CD4-positive, alpha-beta T cell (primary cell): ENCODE measurements around the gene DNAJC15. TPM values are rescaled to one million over a fixed set of nuclear protein-coding genes. Genes with fewer than 3 reads are reported as not detected.

Source experiments
- ATAC-seq: fragments of 200-7000 bp; cut with Tn5 transposase; one replicate; pipeline ENCODE4 v1.10.0; 2022; ENCODE audit warnings: mild to moderate bottlenecking; ENCODE audit not compliant: poor library complexity
- CTCF ChIA-PET: fragments of 350-600 bp; sonication (Branson Sonifier 250); formaldehyde crosslinking; loops from one replicate; lab custom pipeline; 2021; ENCODE audit warnings: antibody characterized with exemption, inconsistent platforms; lab: Charles Lee
- POLR2A ChIA-PET: fragments of 350-600 bp; sonication (Branson Sonifier 250); formaldehyde crosslinking; loops from one replicate; lab custom pipeline; 2021; ENCODE audit warnings: antibody characterized with exemption, inconsistent platforms; lab: Charles Lee
- DNase-seq, 14 experiments: peaks; one replicate each; pipeline ENCODE4 v3.0.0-alpha.2; 2013 to 2020; ENCODE audit warnings: mixed read lengths in 2 of 14
- H3K27ac ChIP-seq, 2 donors: one replicate each; pipeline versions ENCODE4 v1.5.1 to v1.7.0; 2013; ENCODE audit warnings: low read length in 2 of 2, low read depth in 1 of 2, mild to moderate bottlenecking in 1 of 2
- H3K27me3 ChIP-seq, 2 experiments: 1 replicate in 1 of 2; 2 replicates in 1 of 2; pipeline versions ENCODE4 v1.6.1 to v1.7.0; 2013; ENCODE audit warnings: low read length in 2 of 2, control low read depth in 1 of 2, mild to moderate bottlenecking in 1 of 2, moderate library complexity in 1 of 2; ENCODE audit not compliant: insufficient read depth in 2 of 2, control insufficient read depth in 1 of 2
- H3K36me3 ChIP-seq: one replicate; pipeline ENCODE4 v1.6.1; 2013; ENCODE audit warnings: low read length, control low read depth; ENCODE audit not compliant: insufficient read depth
- H3K4me1 ChIP-seq: one replicate; pipeline ENCODE4 v1.6.1; 2013; ENCODE audit warnings: low read length, control low read depth; ENCODE audit not compliant: insufficient read depth
- H3K4me3 ChIP-seq: one replicate; pipeline ENCODE4 v1.5.1; 2013; ENCODE audit warnings: mild to moderate bottlenecking, low read length, moderate library complexity
- H3K9me3 ChIP-seq, 2 experiments: 1 replicate in 1 of 2; 2 replicates in 1 of 2; pipeline versions ENCODE4 v1.6.1 to v1.7.0; 2013; ENCODE audit warnings: low read length in 2 of 2, mild to moderate bottlenecking in 2 of 2, control low read depth in 1 of 2, moderate library complexity in 1 of 2; ENCODE audit not compliant: control insufficient read depth in 1 of 2, insufficient read depth in 1 of 2
- H3K27ac Mint-ChIP-seq: one replicate; pipeline ENCODE4 v1.8.0; 2020; ENCODE audit warnings: mixed read lengths
- H3K27me3 Mint-ChIP-seq: one replicate; pipeline ENCODE4 v1.8.0; 2021; ENCODE audit warnings: mixed read lengths
- H3K36me3 Mint-ChIP-seq: one replicate; pipeline ENCODE4 v1.8.0; 2021; ENCODE audit warnings: low read depth, mixed read lengths
- H3K4me1 Mint-ChIP-seq: one replicate; pipeline ENCODE4 v1.8.0; 2021; ENCODE audit warnings: low read depth, mixed read lengths
- H3K4me3 Mint-ChIP-seq: one replicate; pipeline ENCODE4 v1.8.0; 2020; ENCODE audit warnings: mild to moderate bottlenecking, mixed read lengths
- H3K9me3 Mint-ChIP-seq: one replicate; pipeline ENCODE4 v1.8.0; 2020; ENCODE audit warnings: mixed read lengths
- intact Hi-C, 2 experiments: fragments of 100-400 bp; cut with DNase I in 1 of 2; cut with micrococcal nuclease in 1 of 2; formaldehyde crosslinking; loops; one replicate each; pipeline versions ENCODE4 v1.15.1 to v1.9.0; 2023 to 2025; cut with DNase I, micrococcal nuclease
- total RNA-seq, 174 experiments: library from RNA in 2 of 174; stranded (reverse) in 2 of 174; gene quantifications; one replicate each; pipeline ENCODE4 v1.2.3 and lab custom pipeline; 2021 to 2026
- TF ChIP-seq, protein P1 (sequence below): fragments of 200-600 bp; IDR thresholded peaks from one replicate; pipeline ENCODE4 v1.8.0; 2022; ENCODE audit warnings: antibody characterized with exemption, mild to moderate bottlenecking

Gene DNAJC15
- total RNA-seq, 2 experiments from 2014 or later, result 6.8 to 7.6 TPM

DNA sequence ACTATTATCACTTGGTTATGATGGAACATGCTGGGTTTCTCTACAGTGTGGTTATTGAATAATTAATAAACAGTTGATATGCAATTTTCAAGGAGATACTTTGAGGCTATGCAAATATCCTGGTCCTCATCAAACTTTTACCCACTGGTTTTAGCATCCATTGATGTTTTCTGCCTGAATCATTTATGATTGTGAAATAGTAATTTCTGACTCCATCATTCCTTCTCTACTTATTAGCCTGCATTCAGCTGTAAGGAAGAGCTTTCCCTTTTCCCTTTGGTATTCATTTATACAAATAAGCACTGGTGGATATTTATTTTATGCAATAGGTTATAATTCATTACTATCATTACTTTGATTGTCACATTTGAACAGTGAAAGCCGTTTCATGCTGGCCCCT, 13.9 kb upstream of the DNAJC15 start:
- Histone ChIP-seq H3K36me3 (no peaks in the 10 kb centered on the region), H3K27ac (no peak overlapping the region), H3K27me3 (no peaks in the 10 kb centered on the region), H3K4me1 (no peaks in the 10 kb centered on the region), H3K4me3 (no peak overlapping the region), H3K9me3 (no peaks in the 10 kb centered on the region)
- Mint-ChIP-seq H3K4me1 (no peaks in the 10 kb centered on the region), H3K9me3 (no peaks in the 10 kb centered on the region), H3K27me3 (no peaks in the 10 kb centered on the region), H3K36me3 (no peaks in the 10 kb centered on the region), H3K4me3 (no peak overlapping the region), H3K27ac (no peak overlapping the region)
- no peak for ATAC-seq
- DNase-seq, result no peak
- CTCF ChIA-PET, result no interaction called here
- TF ChIP-seq, protein P1, sequence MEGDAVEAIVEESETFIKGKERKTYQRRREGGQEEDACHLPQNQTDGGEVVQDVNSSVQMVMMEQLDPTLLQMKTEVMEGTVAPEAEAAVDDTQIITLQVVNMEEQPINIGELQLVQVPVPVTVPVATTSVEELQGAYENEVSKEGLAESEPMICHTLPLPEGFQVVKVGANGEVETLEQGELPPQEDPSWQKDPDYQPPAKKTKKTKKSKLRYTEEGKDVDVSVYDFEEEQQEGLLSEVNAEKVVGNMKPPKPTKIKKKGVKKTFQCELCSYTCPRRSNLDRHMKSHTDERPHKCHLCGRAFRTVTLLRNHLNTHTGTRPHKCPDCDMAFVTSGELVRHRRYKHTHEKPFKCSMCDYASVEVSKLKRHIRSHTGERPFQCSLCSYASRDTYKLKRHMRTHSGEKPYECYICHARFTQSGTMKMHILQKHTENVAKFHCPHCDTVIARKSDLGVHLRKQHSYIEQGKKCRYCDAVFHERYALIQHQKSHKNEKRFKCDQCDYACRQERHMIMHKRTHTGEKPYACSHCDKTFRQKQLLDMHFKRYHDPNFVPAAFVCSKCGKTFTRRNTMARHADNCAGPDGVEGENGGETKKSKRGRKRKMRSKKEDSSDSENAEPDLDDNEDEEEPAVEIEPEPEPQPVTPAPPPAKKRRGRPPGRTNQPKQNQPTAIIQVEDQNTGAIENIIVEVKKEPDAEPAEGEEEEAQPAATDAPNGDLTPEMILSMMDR, result no peak
- POLR2A ChIA-PET, result no interaction called here
- intact Hi-C loops, result no loop called here

DNA sequence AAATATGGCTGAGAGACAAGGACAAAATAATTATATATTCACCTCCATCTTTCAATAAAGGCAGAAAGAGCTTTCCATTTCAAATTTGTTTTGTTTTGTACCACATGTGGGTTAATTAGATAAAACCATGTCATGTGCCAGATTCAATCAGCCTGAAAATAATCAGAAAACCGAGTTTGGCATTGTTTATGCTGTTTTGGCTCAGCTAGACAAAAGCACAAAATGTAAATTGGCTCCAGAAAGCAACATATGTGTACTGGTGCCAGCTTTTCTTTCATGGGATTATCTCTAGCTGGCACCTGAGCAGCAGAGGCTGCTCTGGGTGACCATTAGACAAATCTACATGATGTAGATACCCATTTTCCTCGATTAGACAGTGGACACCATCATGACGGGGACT, 9.2 kb upstream of the DNAJC15 start:
- Histone ChIP-seq H3K4me3 (no peak overlapping the region), H3K27ac (no peak overlapping the region), H3K4me1 (no peaks in the 10 kb centered on the region), H3K9me3 (no peaks in the 10 kb centered on the region), H3K36me3 (no peaks in the 10 kb centered on the region), H3K27me3 (no peaks in the 10 kb centered on the region)
- Mint-ChIP-seq H3K27ac (no peak overlapping the region), H3K9me3 (no peaks in the 10 kb centered on the region), H3K4me1 (no peaks in the 10 kb centered on the region), H3K36me3 (no peaks in the 10 kb centered on the region), H3K27me3 (no peaks in the 10 kb centered on the region), H3K4me3 (no peak overlapping the region)
- TF ChIP-seq, protein P1, result no peak
- no peak for DNase-seq
- CTCF ChIA-PET, result no interaction called here
- intact Hi-C loops, result no loop called here
- ATAC-seq, result no peak
- POLR2A ChIA-PET, result interaction anchor here (1.9 kb wide), 1 partner anchor 9 kb away, joined by 9 read pairs; the partner anchor contains the start of gene DNAJC15

DNA sequence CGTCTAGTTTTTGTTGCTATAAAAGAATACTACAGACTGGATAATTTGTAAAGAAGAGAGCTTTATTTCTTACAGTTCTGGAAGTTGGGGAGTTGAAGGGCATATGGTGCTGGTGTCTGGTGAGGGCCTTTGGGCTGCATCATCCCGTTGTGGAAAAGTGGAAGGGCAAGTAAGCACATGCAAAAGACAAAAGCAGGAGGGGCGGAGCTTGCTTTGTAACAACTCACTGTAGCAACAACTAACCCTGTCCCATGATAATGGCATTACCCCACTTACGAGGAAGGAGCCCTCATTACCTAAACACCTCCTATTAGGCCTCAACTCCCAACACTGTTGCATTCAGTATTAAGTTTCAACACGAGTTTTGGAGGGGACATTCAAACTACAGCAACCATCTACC, 7.2 kb upstream of the DNAJC15 start:
- TF ChIP-seq, protein P1, result no peak
- intact Hi-C loops, result loop anchor here in 1 of 2 experiments (2.0 kb wide), 1 partner anchor 19 kb away; no protein-coding TSS in a partner anchor
- Mint-ChIP-seq H3K27ac (no peak overlapping the region), H3K27me3 (no peaks in the 10 kb centered on the region), H3K36me3 (no peaks in the 10 kb centered on the region), H3K4me1 (no peaks in the 10 kb centered on the region), H3K4me3 (no peak overlapping the region), H3K9me3 (no peaks in the 10 kb centered on the region)
- ChIA-PET POLR2A (no interaction called here), CTCF (interaction anchor here (1.4 kb wide), 2 partner anchors 36 to 46 kb away, joined by 3 to 4 read pairs; no protein-coding TSS in a partner anchor)
- H3K4me1 ChIP-seq, result no peaks in the 10 kb centered on the region
- no peak overlapping the region for H3K27ac ChIP-seq
- H3K4me3 ChIP-seq, result no peak overlapping the region
- no peaks in the 10 kb centered on the region for H3K27me3 ChIP-seq
- no peak for DNase-seq
- no peaks in the 10 kb centered on the region for H3K9me3 ChIP-seq
- no peaks in the 10 kb centered on the region for H3K36me3 ChIP-seq
- no peak for ATAC-seq
